ENCODE results near the gene C1QTNF1. TPM values are rescaled to one million over a fixed set of nuclear protein-coding genes. Genes with fewer than 3 reads are reported as not detected.

Gene C1QTNF1
- polyA plus RNA-seq, 1 donor (not counting 4 experiments of a cell fraction or from before 2014, with no cell fraction given) = 6.6 TPM

DNA sequence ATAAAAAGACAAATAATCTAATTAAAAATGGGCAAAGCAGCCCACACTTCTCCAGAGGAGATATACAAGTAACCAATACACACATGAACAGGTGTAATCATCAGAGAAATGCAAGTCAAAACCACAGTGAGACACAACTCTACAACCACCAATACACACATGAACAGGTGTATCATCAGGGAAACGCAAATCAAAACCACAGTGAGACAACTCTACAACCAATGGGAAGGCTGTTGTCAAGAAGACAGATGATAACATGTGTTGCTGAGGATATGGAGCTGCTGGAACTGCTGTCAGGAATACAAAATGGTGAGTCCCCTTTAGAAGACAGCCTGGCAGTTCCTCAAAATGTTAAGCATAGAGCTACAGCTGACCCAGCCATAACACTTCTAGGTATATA, 28.2 kb downstream of the C1QTNF1 start:
- no peaks in the 10 kb centered on the region for H3K9me1 ChIP-seq (ENCODE audit: control insufficient read depth, extremely low read depth, insufficient read depth, low read length)
- no peak for DNase-seq (ENCODE audit: low read depth, low spot score)
- H3K27me3 ChIP-seq (ENCODE audit: control insufficient read depth, extremely low read depth, insufficient read depth, low read length) = no peaks in the 10 kb centered on the region
- no peak overlapping the region for H3K4me2 ChIP-seq (ENCODE audit: control insufficient read depth, extremely low read depth, insufficient read depth, low read depth, low read length)
- FAIRE-seq = no peak
- H3K27ac ChIP-seq (ENCODE audit: control insufficient read depth, insufficient read depth, low read length) = no peak overlapping the region
- dilution Hi-C loops (cut with MboI; ENCODE audit: extremely low pct_ligation_motif_present, low sequenced_read_pairs) = no loop called here
- no peak overlapping the region for H3K9ac ChIP-seq (ENCODE audit: control insufficient read depth, extremely low read depth, insufficient read depth, low read length)
- no peaks in the 10 kb centered on the region for H3K79me2 ChIP-seq (ENCODE audit: control insufficient read depth, insufficient read depth, low read length)
- no peaks in the 10 kb centered on the region for H3K4me1 ChIP-seq (ENCODE audit: control insufficient read depth, extremely low read depth, insufficient read depth, low read length)
- H3K4me3 ChIP-seq (ENCODE audit: control insufficient read depth in 2 of 3, extremely low read depth in 1 of 3, insufficient read depth in 2 of 3, low read depth in 1 of 3, low read length in 3 of 3) = no peak overlapping the region
- H4K20me1 ChIP-seq (ENCODE audit: control insufficient read depth, extremely low read depth, insufficient read depth, low read length) = no peaks in the 10 kb centered on the region
- no peak overlapping the region for H2AFZ ChIP-seq (ENCODE audit: control insufficient read depth, low read length)
- no peaks in the 10 kb centered on the region for H3K9me3 ChIP-seq (ENCODE audit: control insufficient read depth, low read depth, low read length)
- H3K36me3 ChIP-seq (ENCODE audit: control insufficient read depth in 2 of 2, extremely low read depth in 1 of 2, insufficient read depth in 2 of 2, low read length in 2 of 2) = no peaks in the 10 kb centered on the region
- TF ChIP-seq EZH2 (IDR thresholded peaks at IDR 0.05; ENCODE audit: low read length) = no peak
- TF ChIP-seq, protein P1, sequence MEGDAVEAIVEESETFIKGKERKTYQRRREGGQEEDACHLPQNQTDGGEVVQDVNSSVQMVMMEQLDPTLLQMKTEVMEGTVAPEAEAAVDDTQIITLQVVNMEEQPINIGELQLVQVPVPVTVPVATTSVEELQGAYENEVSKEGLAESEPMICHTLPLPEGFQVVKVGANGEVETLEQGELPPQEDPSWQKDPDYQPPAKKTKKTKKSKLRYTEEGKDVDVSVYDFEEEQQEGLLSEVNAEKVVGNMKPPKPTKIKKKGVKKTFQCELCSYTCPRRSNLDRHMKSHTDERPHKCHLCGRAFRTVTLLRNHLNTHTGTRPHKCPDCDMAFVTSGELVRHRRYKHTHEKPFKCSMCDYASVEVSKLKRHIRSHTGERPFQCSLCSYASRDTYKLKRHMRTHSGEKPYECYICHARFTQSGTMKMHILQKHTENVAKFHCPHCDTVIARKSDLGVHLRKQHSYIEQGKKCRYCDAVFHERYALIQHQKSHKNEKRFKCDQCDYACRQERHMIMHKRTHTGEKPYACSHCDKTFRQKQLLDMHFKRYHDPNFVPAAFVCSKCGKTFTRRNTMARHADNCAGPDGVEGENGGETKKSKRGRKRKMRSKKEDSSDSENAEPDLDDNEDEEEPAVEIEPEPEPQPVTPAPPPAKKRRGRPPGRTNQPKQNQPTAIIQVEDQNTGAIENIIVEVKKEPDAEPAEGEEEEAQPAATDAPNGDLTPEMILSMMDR (optimal IDR thresholded peaks at IDR 0.05 in 1 of 3, IDR thresholded peaks at IDR 0.05 in 1 of 3, conservative IDR thresholded peaks at IDR 0.05 in 1 of 3; ENCODE audit: extremely low read depth in 1 of 3, insufficient read depth in 2 of 3, low read length in 3 of 3) = no peak

DNA sequence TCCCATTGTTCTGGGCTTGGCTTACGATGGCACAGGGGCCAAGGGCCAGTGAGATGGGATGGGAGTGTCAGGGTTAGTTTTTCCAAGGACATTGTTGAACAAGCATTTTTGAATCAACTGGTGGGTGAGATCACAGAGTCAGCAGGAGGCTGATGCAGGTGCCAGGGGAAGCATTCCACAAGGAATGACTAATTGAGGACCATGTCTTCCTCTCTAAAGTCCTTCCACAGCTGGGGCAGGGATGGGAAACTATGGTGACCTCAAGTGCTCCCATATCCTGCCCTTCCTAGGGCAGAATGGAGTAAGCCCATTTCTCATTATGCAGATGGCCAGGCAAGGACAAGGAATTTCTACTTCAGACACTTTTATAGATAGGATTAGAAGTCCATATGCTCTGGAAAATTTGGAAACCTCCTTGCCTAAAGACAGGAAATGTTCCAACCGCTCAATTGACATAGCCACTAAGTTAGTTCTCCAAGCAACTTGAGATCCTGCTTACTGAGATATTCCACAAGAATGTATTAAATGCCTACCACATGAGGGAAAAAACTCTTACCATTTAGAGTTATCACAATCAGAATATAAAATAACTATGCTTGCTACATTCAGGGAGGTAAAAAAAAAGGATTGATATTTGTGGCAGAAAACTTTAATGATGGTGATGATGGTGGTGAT, 29.4 kb downstream of the C1QTNF1 start:
- no peak for TF ChIP-seq EZH2 (IDR thresholded peaks at IDR 0.05; ENCODE audit: low read length)
- TF ChIP-seq, protein P1 (optimal IDR thresholded peaks at IDR 0.05 in 1 of 3, IDR thresholded peaks at IDR 0.05 in 1 of 3, conservative IDR thresholded peaks at IDR 0.05 in 1 of 3; ENCODE audit: extremely low read depth in 1 of 3, insufficient read depth in 2 of 3, low read length in 3 of 3) = no peak
- H3K36me3 ChIP-seq (ENCODE audit: control insufficient read depth in 2 of 2, extremely low read depth in 1 of 2, insufficient read depth in 2 of 2, low read length in 2 of 2) = no peaks in the 10 kb centered on the region
- FAIRE-seq (peak; percentile 34), DNase-seq (ENCODE audit: low read depth, low spot score) (no peak)
- no peak overlapping the region for H3K4me3 ChIP-seq (ENCODE audit: control insufficient read depth in 2 of 3, extremely low read depth in 1 of 3, insufficient read depth in 2 of 3, low read depth in 1 of 3, low read length in 3 of 3)
- no peaks in the 10 kb centered on the region for H3K9me3 ChIP-seq (ENCODE audit: control insufficient read depth, low read depth, low read length)
- no peak overlapping the region for H3K27ac ChIP-seq (ENCODE audit: control insufficient read depth, insufficient read depth, low read length)
- no peaks in the 10 kb centered on the region for H3K4me1 ChIP-seq (ENCODE audit: control insufficient read depth, extremely low read depth, insufficient read depth, low read length)
- H3K27me3 ChIP-seq (ENCODE audit: control insufficient read depth, extremely low read depth, insufficient read depth, low read length) = no peaks in the 10 kb centered on the region
- H3K9me1 ChIP-seq (ENCODE audit: control insufficient read depth, extremely low read depth, insufficient read depth, low read length) = no peaks in the 10 kb centered on the region
- no peak overlapping the region for H2AFZ ChIP-seq (ENCODE audit: control insufficient read depth, low read length)
- H3K79me2 ChIP-seq (ENCODE audit: control insufficient read depth, insufficient read depth, low read length) = no peaks in the 10 kb centered on the region
- H3K9ac ChIP-seq (ENCODE audit: control insufficient read depth, extremely low read depth, insufficient read depth, low read length) = no peak overlapping the region
- dilution Hi-C loops (cut with MboI; ENCODE audit: extremely low pct_ligation_motif_present, low sequenced_read_pairs) = no loop called here
- H3K4me2 ChIP-seq (ENCODE audit: control insufficient read depth, extremely low read depth, insufficient read depth, low read depth, low read length) = no peak overlapping the region
- H4K20me1 ChIP-seq (ENCODE audit: control insufficient read depth, extremely low read depth, insufficient read depth, low read length) = no peaks in the 10 kb centered on the region
